Activated T-cell treated with anti-CD3 and anti-CD28 coated beads for 48 hours (primary cell): ENCODE data around the gene ROBO3.

Experiments used
- DNase-seq: peaks from one replicate; pipeline ENCODE4 v3.0.0-alpha.2; 2020; ENCODE audit warnings: low read depth

The ROBO3 gene

GRCh38 chr11:124922831-124923230 lies 57.6 kb downstream of the ROBO3 start:
- no peak for DNase-seq

- DNase-seq = no peak
Observed at GRCh38 chr11:124923296-124923695, 58.1 kb downstream of the ROBO3 start.

GRCh38 chr11:124928942-124929665 lies 63.9 kb downstream of the ROBO3 start:
- no peak for DNase-seq

GRCh38 chr11:124930799-124931198 lies 65.6 kb downstream of the ROBO3 start:
- no peak for DNase-seq
